HCT116 (cell line): ENCODE measurements around the gene CRACDL. TPM values are rescaled to one million over a fixed set of nuclear protein-coding genes. Genes with fewer than 3 reads are reported as not detected.

Experiments used
- ATAC-seq: fragments of 200-7000 bp; cut with Tn5 transposase; 2 replicates; pipeline ENCODE4 v1.9.1; 2020; ENCODE audit warnings: mild to moderate bottlenecking, moderate library complexity
- BruUV-seq: library from RNA; stranded (reverse); fragments of 400-500 nt; replicated peaks from 2 replicates; lab custom pipeline; 2021; lab: Mats Ljungman, UMichigan
- CTCF ChIA-PET: fragments of 300-600 bp; sonication (Branson Sonifier 250); formaldehyde crosslinking; loops from one replicate; lab custom pipeline; 2021; ENCODE audit warnings: antibody characterized with exemption; lab: Charles Lee
- POLR2A ChIA-PET: fragments of 300-600, 350-600 bp; sonication (Branson Sonifier 250); formaldehyde crosslinking; loops from one replicate; lab custom pipeline; 2021; ENCODE audit warnings: antibody characterized with exemption; lab: Charles Lee
- RAD21 ChIA-PET, 2 experiments: fragments of 300-600 bp; sonication (Branson Sonifier 250); formaldehyde crosslinking; loops; one replicate each; lab custom pipeline; 2023; ENCODE audit warnings: low total read pairs in 2 of 2; ENCODE audit not compliant: uncharacterized antibody in 2 of 2, unreplicated experiment in 2 of 2, low non-redundant PET in 1 of 2; lab: Charles Lee
- DNase-seq: peaks from one replicate; pipeline ENCODE4 v3.0.0-alpha.2; 2010; ENCODE audit warnings: low read depth, low spot score
- H2AFZ ChIP-seq: fragments of 200-600 bp; shearing (Covaris generic), sonication (generic); 2 replicates; pipeline ENCODE4 v1.6.1; 2017; ENCODE audit warnings: low read depth, mixed run types, mixed read lengths, antibody characterized with exemption, low read length; ENCODE audit not compliant: poor library complexity, severe bottlenecking
- H3K27ac ChIP-seq: 2 replicates; pipeline ENCODE4 v1.5.1; 2012; ENCODE audit warnings: low read depth, low read length
- H3K27me3 ChIP-seq: fragments of 200-600 bp; sonication (generic); 2 replicates; pipeline ENCODE4 v1.6.1; 2016; ENCODE audit warnings: mixed run types, low read length, mixed read lengths; ENCODE audit not compliant: insufficient read depth
- H3K36me3 ChIP-seq, 2 experiments: fragments of 200-500 bp in 1 of 2; fragments of 200-600 bp in 1 of 2; sonication (Bioruptor generic) in 1 of 2; sonication (generic) in 1 of 2; 2 replicates each; pipeline versions ENCODE4 v1.5.1 to v1.6.1; 2014 to 2016; ENCODE audit warnings: low read length in 2 of 2, inconsistent platforms in 1 of 2, mixed read lengths in 1 of 2, mixed run types in 1 of 2; ENCODE audit not compliant: insufficient read depth in 2 of 2, control insufficient read depth in 1 of 2
- H3K4me1 ChIP-seq, 2 experiments: fragments of 200-600 bp in 1 of 2; sonication (generic) in 1 of 2; 2 replicates each; pipeline versions ENCODE4 v1.5.1 to v1.6.1; 2012 to 2017; ENCODE audit warnings: low read length in 2 of 2, inconsistent platforms in 1 of 2, mild to moderate bottlenecking in 1 of 2, mixed read lengths in 1 of 2, mixed run types in 1 of 2, moderate library complexity in 1 of 2; ENCODE audit not compliant: insufficient read depth in 2 of 2, control insufficient read depth in 1 of 2
- H3K4me2 ChIP-seq: fragments of 200-600 bp; sonication (generic); 2 replicates; pipeline ENCODE4 v1.6.1; 2017; ENCODE audit warnings: mixed run types, low read length, mixed read lengths
- H3K4me3 ChIP-seq, 2 experiments: fragments of 200-600 bp in 1 of 2; sonication (generic) in 1 of 2; replicated peaks in 1 of 2; 2 replicates each; pipeline ENCODE4 v1.5.1; 2011 to 2016; ENCODE audit warnings: low read length in 2 of 2, control low read depth in 1 of 2, low read depth in 1 of 2, mild to moderate bottlenecking in 1 of 2, mixed read lengths in 1 of 2, mixed run types in 1 of 2
- H3K79me2 ChIP-seq: fragments of 200-600 bp; sonication (generic); 2 replicates; pipeline ENCODE4 v1.6.1; 2017; ENCODE audit warnings: mild to moderate bottlenecking, mixed run types, low read length, moderate library complexity, mixed read lengths; ENCODE audit not compliant: insufficient read depth
- H3K9ac ChIP-seq: fragments of 200-600 bp; sonication (generic); 2 replicates; pipeline ENCODE4 v1.6.1; 2016; ENCODE audit warnings: low read length, mixed read lengths
- H3K9me2 ChIP-seq: fragments of 200-600 bp; sonication (generic), shearing (Covaris generic); 2 replicates; pipeline ENCODE4 v1.6.1; 2017; ENCODE audit warnings: mixed run types, mild to moderate bottlenecking, moderate library complexity; ENCODE audit not compliant: insufficient read depth
- H3K9me3 ChIP-seq, 2 experiments: fragments of 200-500 bp in 1 of 2; fragments of 200-600 bp in 1 of 2; sonication (Bioruptor generic) in 1 of 2; sonication (generic) in 1 of 2; 2 replicates each; pipeline ENCODE4 v1.6.1; 2014 to 2017; ENCODE audit warnings: low read length in 2 of 2, mixed read lengths in 2 of 2, inconsistent platforms in 1 of 2, low read depth in 1 of 2, mild to moderate bottlenecking in 1 of 2, mixed run types in 1 of 2, moderate library complexity in 1 of 2; ENCODE audit not compliant: control insufficient read depth in 1 of 2, insufficient read depth in 1 of 2
- H4K20me1 ChIP-seq: fragments of 200-600 bp; sonication (generic), shearing (Covaris generic); 2 replicates; pipeline ENCODE4 v1.6.1; 2017; ENCODE audit warnings: mixed run types, mild to moderate bottlenecking, moderate library complexity; ENCODE audit not compliant: insufficient read depth
- ATF3 ChIP-seq: IDR thresholded peaks from 2 replicates; pipeline ENCODE4 v1.6.1; 2012
- CEBPB ChIP-seq: IDR thresholded peaks from 2 replicates; pipeline ENCODE4 v1.6.1; 2012; ENCODE audit warnings: low read depth
- CTCF ChIP-seq, 3 experiments: fragments of 200-600 bp in 1 of 3; sonication (generic) in 1 of 3; IDR thresholded peaks in 2 of 3; conservative IDR thresholded peaks in 1 of 3; 2 replicates each; pipeline ENCODE4 v1.5.1; 2012 to 2017; ENCODE audit warnings: low read depth in 2 of 3, low read length in 2 of 3, antibody characterized with exemption in 1 of 3, borderline replicate concordance in 1 of 3, control low read depth in 1 of 3, mild to moderate bottlenecking in 1 of 3, mixed read lengths in 1 of 3, mixed run types in 1 of 3, moderate library complexity in 1 of 3; ENCODE audit not compliant: insufficient read depth in 1 of 3
- ELF1 ChIP-seq: IDR thresholded peaks from 2 replicates; pipeline ENCODE4 v1.6.1; 2012; ENCODE audit warnings: low read depth, borderline replicate concordance
- EZH2 ChIP-seq: fragments of 200-600 bp; sonication (generic); IDR thresholded peaks from 2 replicates; pipeline ENCODE4 v1.6.1; 2017; ENCODE audit warnings: antibody characterized with exemption, mixed run types
- FOSL1 ChIP-seq: IDR thresholded peaks from 2 replicates; pipeline ENCODE4 v1.6.1; 2012; ENCODE audit warnings: low read depth
- MAX ChIP-seq: IDR thresholded peaks from 2 replicates; pipeline ENCODE4 v1.6.1; 2012
- POLR2A ChIP-seq: IDR thresholded peaks from 2 replicates; pipeline ENCODE4 v1.7.0; 2011; ENCODE audit warnings: borderline replicate concordance; ENCODE audit not compliant: insufficient read depth, insufficient read length; ENCODE audit errors: extremely low read depth
- RAD21 ChIP-seq: IDR thresholded peaks from 2 replicates; pipeline ENCODE4 v1.6.1; 2012; ENCODE audit warnings: low read depth, mild to moderate bottlenecking
- SIN3A ChIP-seq: IDR thresholded peaks from 2 replicates; pipeline ENCODE4 v1.6.1; 2012; ENCODE audit warnings: low read depth
- YY1 ChIP-seq: IDR thresholded peaks from 2 replicates; pipeline ENCODE4 v1.6.1; 2011; ENCODE audit warnings: low read length, low read depth, moderate library complexity, mild to moderate bottlenecking; ENCODE audit not compliant: insufficient replicate concordance; ENCODE audit errors: extremely low read depth
- ZBTB33 ChIP-seq: IDR thresholded peaks from 2 replicates; pipeline ENCODE4 v1.6.1; 2011; ENCODE audit warnings: mild to moderate bottlenecking, low read length, moderate library complexity; ENCODE audit not compliant: insufficient replicate concordance; ENCODE audit errors: extremely low read depth
- ZNF274 ChIP-seq: fragments of 200-500 bp; sonication (Bioruptor generic); IDR thresholded peaks from 2 replicates; pipeline ENCODE4 v1.6.1; 2014; ENCODE audit warnings: mild to moderate bottlenecking, low read depth, low read length, inconsistent platforms
- intact Hi-C: fragments of 100-400 bp; cut with micrococcal nuclease; formaldehyde crosslinking; loops from 2 replicates; pipeline ENCODE4 v1.10.0; 2022
- total RNA-seq: library from RNA; stranded (reverse); gene quantifications from one replicate; pipeline ENCODE4 v1.2.1, GENCODE V29; 2021; ENCODE audit not compliant: unreplicated experiment

Gene CRACDL
- total RNA-seq, 1 experiment from 2014 or later: 1.1 TPM

GRCh38 chr2:98852932-98853331 is 83.1 kb downstream of the CRACDL start (continued):
- TF ChIP-seq ATF3: no peak
- TF ChIP-seq RAD21: no peak
- TF ChIP-seq CEBPB: no peak
- no peak for TF ChIP-seq POLR2A
- no peak for TF ChIP-seq ZNF274
- no peak for TF ChIP-seq FOSL1
- TF ChIP-seq MAX: no peak
- TF ChIP-seq YY1: no peak
- TF ChIP-seq CTCF (IDR thresholded peaks at IDR 0.05 in 2 of 3, conservative IDR thresholded peaks at IDR 0.05 in 1 of 3; ENCODE audit: borderline replicate concordance in 1 of 3, insufficient read depth in 1 of 3, low read depth in 2 of 3, low read length in 2 of 3): no peak

GRCh38 chr2:98850074-98850473 is 86.0 kb downstream of the CRACDL start:
- Histone ChIP-seq H3K4me3 (no peak overlapping the region), H3K9ac (no peak overlapping the region), H2AFZ (no peak overlapping the region), H3K27ac (no peak overlapping the region), H3K4me2 (no peak overlapping the region), H3K9me2 (no peaks in the 10 kb centered on the region), H4K20me1 (no peaks in the 10 kb centered on the region), H3K36me3 (no peaks in the 10 kb centered on the region), H3K27me3 (no peaks in the 10 kb centered on the region), H3K4me1 (no peaks in the 10 kb centered on the region), H3K79me2 (no peaks in the 10 kb centered on the region), H3K9me3 (no peaks in the 10 kb centered on the region)
- ATAC-seq: no peak
- no peak for DNase-seq
- intact Hi-C loops: no loop called here
- POLR2A ChIA-PET: no interaction called here
- RAD21 ChIA-PET: no interaction called here
- BruUV-seq: no TSS peak
- CTCF ChIA-PET: no interaction called here
- TF ChIP-seq CEBPB (no peak), SIN3A (no peak), EZH2 (no peak), MAX (no peak), FOSL1 (no peak), ELF1 (no peak), ZBTB33 (no peak), CTCF (IDR thresholded peaks at IDR 0.05 in 2 of 3, conservative IDR thresholded peaks at IDR 0.05 in 1 of 3; ENCODE audit: borderline replicate concordance in 1 of 3, insufficient read depth in 1 of 3, low read depth in 2 of 3, low read length in 2 of 3) (no peak), YY1 (no peak)
